ENCODE results near the gene AKAP3. TPM values are rescaled to one million over a fixed set of nuclear protein-coding genes. Genes with fewer than 3 reads are reported as not detected.

Gene AKAP3
- total RNA-seq, 1 experiment from 2014 or later = 0.26 TPM

- ATAC-seq = no peak
- H3K4me3 ChIP-seq (ENCODE audit: low read depth in 2 of 2, low read length in 2 of 2) = no peak overlapping the region
- H3K4me1 ChIP-seq (ENCODE audit: control insufficient read depth, insufficient read depth, low read length) = no peaks in the 10 kb centered on the region
These were observed 32.9 kb upstream of the AKAP3 start for GRCh38 chr12:4681732-4682131.

GRCh38 chr12:4679711-4680110 lies 30.9 kb upstream of the AKAP3 start:
- DNase-seq (ENCODE audit: low read depth, low spot score) (no peak), ATAC-seq (no peak)
- BruUV-seq (replicated peaks) = no TSS peak
- in situ Hi-C loops (cut with HindIII; ENCODE audit: low pct_unique_long_range_greater_than_20kb, low sequenced_read_pairs) (no loop called here), intact Hi-C loops (cut with micrococcal nuclease; ENCODE audit: unreplicated experiment) (no loop called here)
- no peak for TF ChIP-seq TCF7L2 (IDR thresholded peaks at IDR 0.05; ENCODE audit: low read depth, low read length)
- TF ChIP-seq SIN3A (IDR thresholded peaks at IDR 0.05; ENCODE audit: borderline replicate concordance, insufficient read depth, low read depth, low read length) = no peak
- TF ChIP-seq CTCF (IDR thresholded peaks at IDR 0.05) = no peak
- TF ChIP-seq POLR2AphosphoS5 (IDR thresholded peaks at IDR 0.05; ENCODE audit: low read depth, low read length) = no peak
- no peak for TF ChIP-seq REST (IDR thresholded peaks at IDR 0.05; ENCODE audit: insufficient read depth in 1 of 2, low read depth in 2 of 2, low read length in 1 of 2)
- Histone ChIP-seq H3K9me3 (ENCODE audit: control insufficient read depth, insufficient read depth, low read depth, low read length) (no peaks in the 10 kb centered on the region), H3K27ac (ENCODE audit: low read length) (no peak overlapping the region), H3K27me3 (ENCODE audit: control insufficient read depth, insufficient read depth, low read length) (no peaks in the 10 kb centered on the region), H3K4me3 (ENCODE audit: low read depth in 2 of 2, low read length in 2 of 2) (no peak overlapping the region), H3K4me1 (ENCODE audit: control insufficient read depth, insufficient read depth, low read length) (no peaks in the 10 kb centered on the region), H3K36me3 (ENCODE audit: control insufficient read depth, insufficient read depth, low read length) (no peaks in the 10 kb centered on the region; the same call in none of the 2 replicates)
- POLR2A ChIA-PET = no interaction called here
- CTCF ChIA-PET = no interaction called here

More at GRCh38 chr12:4681732-4682131, 32.9 kb upstream of the AKAP3 start:
- in situ Hi-C loops (cut with HindIII; ENCODE audit: low pct_unique_long_range_greater_than_20kb, low sequenced_read_pairs) = no loop called here
- BruUV-seq (replicated peaks) = no TSS peak
- no peaks in the 10 kb centered on the region; the same call in none of the 2 replicates for H3K36me3 ChIP-seq (ENCODE audit: control insufficient read depth, insufficient read depth, low read length)
- H3K27me3 ChIP-seq (ENCODE audit: control insufficient read depth, insufficient read depth, low read length) = no peaks in the 10 kb centered on the region
- ChIA-PET CTCF (no interaction called here), POLR2A (no interaction called here)
- intact Hi-C loops (cut with micrococcal nuclease; ENCODE audit: unreplicated experiment) = no loop called here
- no peak for TF ChIP-seq SIN3A (IDR thresholded peaks at IDR 0.05; ENCODE audit: borderline replicate concordance, insufficient read depth, low read depth, low read length)
- no peak for TF ChIP-seq POLR2AphosphoS5 (IDR thresholded peaks at IDR 0.05; ENCODE audit: low read depth, low read length)
- TF ChIP-seq REST (IDR thresholded peaks at IDR 0.05; ENCODE audit: insufficient read depth in 1 of 2, low read depth in 2 of 2, low read length in 1 of 2) = no peak
- no peak for TF ChIP-seq CTCF (IDR thresholded peaks at IDR 0.05)
- TF ChIP-seq TCF7L2 (IDR thresholded peaks at IDR 0.05; ENCODE audit: low read depth, low read length) = no peak
- no peaks in the 10 kb centered on the region for H3K9me3 ChIP-seq (ENCODE audit: control insufficient read depth, insufficient read depth, low read depth, low read length)
- DNase-seq (ENCODE audit: low read depth, low spot score) = no peak
- no peak overlapping the region for H3K27ac ChIP-seq (ENCODE audit: low read length)

All from Panc1 (cell line).